HFF-Myc (cell line): ENCODE measurements around the gene BAAT.

Source experiments
- DNase-seq: peaks from one replicate; pipeline ENCODE4 v3.0.0-alpha.2; 2011; ENCODE audit warnings: low read depth; ENCODE audit errors: extremely low read depth
- H3K4me3 ChIP-seq: replicated peaks from 2 replicates; pipeline ENCODE4 v1.5.1; 2011; ENCODE audit warnings: low read depth, mild to moderate bottlenecking, control low read depth, low read length
- TF ChIP-seq, protein P1 (sequence below): IDR thresholded peaks from 2 replicates; pipeline ENCODE4 v1.5.1; 2012; ENCODE audit warnings: mild to moderate bottlenecking, low read depth, low read length, control low read depth; ENCODE audit errors: missing control alignments

Gene BAAT

DNA sequence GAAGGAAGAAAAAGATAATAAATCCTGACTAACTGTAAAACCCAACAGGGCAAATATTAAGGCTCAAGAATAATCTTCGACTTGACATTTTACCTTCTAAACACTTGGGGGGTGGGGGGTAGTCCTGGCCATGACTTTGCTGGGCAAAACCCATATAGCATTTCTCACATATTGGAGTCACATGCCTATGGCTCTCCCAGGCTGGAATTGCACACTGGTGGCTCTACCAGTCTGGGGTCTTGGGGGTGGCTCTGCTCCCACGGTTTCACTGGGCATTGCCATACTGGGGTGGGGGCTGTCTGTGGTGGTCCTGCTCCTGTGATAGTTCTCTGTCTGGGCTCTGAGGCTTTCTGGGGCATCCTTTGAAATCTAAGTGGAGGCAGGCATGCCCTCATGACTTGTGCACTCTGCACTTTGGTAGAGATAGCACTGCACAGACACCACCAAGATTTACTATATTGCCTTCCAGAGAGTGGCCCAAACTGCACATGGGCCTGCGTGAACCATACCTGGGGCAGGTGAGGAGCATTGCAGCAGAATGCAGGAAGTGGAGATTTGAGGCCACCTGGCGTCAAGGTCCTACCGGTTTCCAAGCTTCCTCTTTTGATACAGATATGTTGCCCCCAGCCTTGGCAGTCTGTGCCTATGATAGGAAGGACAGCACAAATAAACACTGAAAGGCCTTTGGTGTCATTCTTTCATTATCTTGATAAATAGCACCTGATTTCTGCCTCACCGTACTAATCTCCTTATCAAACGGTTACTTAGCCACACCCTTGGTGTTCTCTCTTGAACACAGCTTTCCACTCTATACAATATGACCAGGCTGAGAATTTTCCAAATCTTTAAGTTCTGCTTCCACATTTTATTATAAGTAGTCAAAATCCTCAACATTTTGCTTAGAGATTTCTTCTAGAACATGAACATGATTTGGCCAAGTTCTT, 29.8 kb downstream of the BAAT start:
- H3K4me3 ChIP-seq, result no peak overlapping the region
- TF ChIP-seq, protein P1, sequence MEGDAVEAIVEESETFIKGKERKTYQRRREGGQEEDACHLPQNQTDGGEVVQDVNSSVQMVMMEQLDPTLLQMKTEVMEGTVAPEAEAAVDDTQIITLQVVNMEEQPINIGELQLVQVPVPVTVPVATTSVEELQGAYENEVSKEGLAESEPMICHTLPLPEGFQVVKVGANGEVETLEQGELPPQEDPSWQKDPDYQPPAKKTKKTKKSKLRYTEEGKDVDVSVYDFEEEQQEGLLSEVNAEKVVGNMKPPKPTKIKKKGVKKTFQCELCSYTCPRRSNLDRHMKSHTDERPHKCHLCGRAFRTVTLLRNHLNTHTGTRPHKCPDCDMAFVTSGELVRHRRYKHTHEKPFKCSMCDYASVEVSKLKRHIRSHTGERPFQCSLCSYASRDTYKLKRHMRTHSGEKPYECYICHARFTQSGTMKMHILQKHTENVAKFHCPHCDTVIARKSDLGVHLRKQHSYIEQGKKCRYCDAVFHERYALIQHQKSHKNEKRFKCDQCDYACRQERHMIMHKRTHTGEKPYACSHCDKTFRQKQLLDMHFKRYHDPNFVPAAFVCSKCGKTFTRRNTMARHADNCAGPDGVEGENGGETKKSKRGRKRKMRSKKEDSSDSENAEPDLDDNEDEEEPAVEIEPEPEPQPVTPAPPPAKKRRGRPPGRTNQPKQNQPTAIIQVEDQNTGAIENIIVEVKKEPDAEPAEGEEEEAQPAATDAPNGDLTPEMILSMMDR, result no peak
- DNase-seq, result no peak

DNA sequence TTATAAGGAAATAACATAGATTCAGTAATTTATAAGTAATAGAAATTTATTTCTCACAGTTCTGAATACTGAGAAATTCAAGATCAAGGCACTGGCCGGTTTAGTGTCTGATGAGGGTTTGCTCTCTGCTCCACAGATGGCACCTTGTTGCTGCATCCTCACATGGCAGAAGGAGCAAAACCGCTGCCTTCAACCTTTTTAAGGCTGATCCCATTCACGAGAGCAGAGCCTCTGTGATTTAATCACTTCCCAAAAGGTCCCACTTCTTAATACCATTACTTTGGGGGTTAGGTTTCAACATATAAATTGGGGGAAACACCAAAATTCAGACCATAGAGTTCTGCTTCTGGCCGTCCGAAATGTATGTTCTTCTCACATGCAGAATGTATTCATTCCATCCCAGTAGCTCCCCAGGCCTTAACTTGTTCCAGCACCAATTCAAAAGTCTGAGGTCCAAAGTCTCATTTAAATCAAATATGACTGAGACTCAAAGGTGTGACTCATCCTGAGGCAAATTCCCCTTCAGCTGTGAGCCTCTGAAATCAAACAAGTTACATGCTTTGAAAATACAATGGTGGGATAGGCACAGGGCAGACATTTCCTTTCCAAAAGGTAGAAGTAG, 30.6 kb downstream of the BAAT start:
- no peak for DNase-seq
- TF ChIP-seq, protein P1, result no peak
- H3K4me3 ChIP-seq, result no peak overlapping the region

DNA sequence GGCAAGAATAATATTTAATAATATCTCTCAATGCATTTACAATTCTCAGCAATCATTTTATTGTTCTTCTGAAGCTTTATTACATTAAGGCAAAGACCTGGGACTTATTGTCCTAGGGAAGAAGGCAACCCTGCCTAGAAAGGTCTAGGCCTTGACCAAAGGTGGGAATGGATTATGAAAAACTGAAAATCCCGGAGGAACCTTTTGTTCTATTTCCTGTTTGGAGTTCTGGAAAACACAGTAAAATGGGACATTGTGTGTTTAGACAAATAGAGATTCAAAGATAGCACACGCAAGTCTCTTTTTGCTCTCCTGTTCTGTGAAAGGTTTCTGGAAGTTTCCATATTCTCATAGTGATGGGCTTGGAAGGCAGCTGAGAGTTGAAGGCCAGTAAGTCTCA, 31.1 kb downstream of the BAAT start:
- no peak overlapping the region for H3K4me3 ChIP-seq
- TF ChIP-seq, protein P1, result no peak

DNA sequence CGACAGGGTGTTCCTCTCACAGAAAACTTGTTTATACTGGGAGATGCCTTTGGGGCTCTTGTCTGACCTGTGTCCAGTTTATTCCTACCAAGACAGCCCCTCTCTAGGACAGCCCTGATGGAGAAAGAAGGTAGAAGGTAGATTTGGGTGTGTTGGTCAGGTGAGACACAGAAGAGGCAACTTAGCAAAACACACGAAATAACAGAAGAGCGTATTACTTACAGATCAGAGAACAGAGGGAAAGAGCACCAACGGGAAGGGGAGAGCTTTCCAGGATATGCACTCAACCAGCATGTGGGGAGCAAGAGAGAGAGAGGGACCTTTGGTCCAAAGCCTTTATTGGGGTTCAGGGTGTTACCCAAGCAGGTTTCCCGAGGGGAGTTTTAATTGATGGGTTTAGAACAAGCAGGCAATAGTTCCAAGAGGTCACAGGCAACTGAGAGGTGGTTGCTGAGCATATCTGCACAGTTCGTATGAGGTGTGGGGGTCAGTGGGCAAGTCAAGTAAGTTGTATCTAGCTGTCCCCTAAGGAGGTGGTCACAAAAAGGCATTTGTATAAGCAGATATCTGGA, 31.8 kb downstream of the BAAT start:
- no peak overlapping the region for H3K4me3 ChIP-seq
- DNase-seq, result no peak
- TF ChIP-seq, protein P1, result no peak

More for the DNA sequence above, 31.1 kb downstream of the BAAT start:
- no peak for DNase-seq

DNA sequence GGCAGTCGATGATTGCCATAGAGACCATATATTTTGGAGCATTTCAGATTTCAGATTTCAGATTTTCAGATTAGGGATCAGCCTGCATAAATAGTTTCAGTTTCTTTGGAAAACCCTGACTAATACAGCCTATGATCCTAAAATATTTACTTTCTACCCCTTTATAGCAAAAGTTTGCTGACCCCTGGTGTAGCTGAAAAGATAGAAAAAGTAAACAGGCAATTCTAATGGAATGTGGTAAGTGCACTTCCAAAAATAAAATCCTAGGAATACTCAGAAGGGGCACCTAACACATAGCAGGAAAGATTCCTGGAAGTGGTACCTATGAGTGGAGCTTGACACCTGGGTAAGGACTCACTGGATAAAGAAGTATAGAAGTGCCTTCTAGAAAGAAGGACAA, 34.5 kb downstream of the BAAT start:
- H3K4me3 ChIP-seq, result no peak overlapping the region
- DNase-seq, result no peak
- TF ChIP-seq, protein P1, result no peak

DNA sequence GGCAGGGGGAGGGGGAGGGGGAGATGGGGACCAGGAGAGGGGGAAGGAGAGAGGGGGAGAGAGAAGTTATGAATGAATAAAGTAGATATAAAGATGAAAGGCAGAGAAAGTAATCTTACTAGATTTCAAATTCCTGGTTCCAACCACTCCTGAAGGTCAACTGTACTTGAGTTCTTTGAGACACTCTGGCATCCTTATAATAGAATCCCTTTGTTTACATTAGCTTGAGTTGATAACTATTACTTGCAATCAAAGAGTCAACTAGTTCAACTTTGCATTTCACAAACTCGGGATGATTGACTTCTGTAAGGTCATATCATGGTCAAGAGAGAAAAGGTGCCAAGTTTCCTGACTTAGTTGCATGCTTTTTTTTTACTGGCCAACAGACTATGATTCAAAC, 42.2 kb downstream of the BAAT start:
- no peak for DNase-seq
- TF ChIP-seq, protein P1, result no peak
- H3K4me3 ChIP-seq, result no peak overlapping the region
